Gastroesophageal sphincter (tissue), 4 donors: ENCODE results near the gene DNAI1. TPM values are rescaled to one million over a fixed set of nuclear protein-coding genes. Genes with fewer than 3 reads are reported as not detected.

ENCODE experiments used
- ATAC-seq: fragments of 150-250 bp; one replicate; pipeline ENCODE4 v1.9.1; 2016; ENCODE audit warnings: mild to moderate bottlenecking, moderate library complexity
- H3K27ac ChIP-seq, 4 donors: fragments of 200-600 bp; sonication (generic) in 3 of 4; 1 replicate in 3 of 4; 2 replicates in 1 of 4; pipeline ENCODE4 v1.5.1; 2016 to 2019
- H3K27me3 ChIP-seq: fragments of 200-600 bp; sonication (generic); one replicate; pipeline ENCODE4 v1.5.1; 2019
- H3K36me3 ChIP-seq, 2 donors: fragments of 200-600 bp; sonication (generic); one replicate each; pipeline ENCODE4 v1.5.1; 2019; ENCODE audit warnings: control low read depth in 1 of 2
- H3K4me1 ChIP-seq, 3 donors: fragments of 200-600 bp; sonication (generic); 1 replicate in 2 of 3; 2 replicates in 1 of 3; pipeline ENCODE4 v1.5.1; 2016 to 2019; ENCODE audit warnings: control low read depth in 2 of 3
- H3K4me3 ChIP-seq, 2 donors: fragments of 200-600 bp; sonication (generic); one replicate each; pipeline ENCODE4 v1.5.1; 2019; ENCODE audit warnings: mild to moderate bottlenecking in 1 of 2, moderate library complexity in 1 of 2
- H3K9me3 ChIP-seq, 3 donors: fragments of 200-600 bp; sonication (generic); one replicate each; pipeline ENCODE4 v1.5.1; 2017 to 2019; ENCODE audit warnings: control low read depth in 2 of 3
- CTCF ChIP-seq, 4 experiments: fragments of 200-600 bp in 2 of 4; fragments of 450-650 bp in 2 of 4; sonication (generic) in 1 of 4; IDR thresholded peaks; one replicate each; pipeline ENCODE4 v1.5.1; 2017 to 2019; ENCODE audit warnings: antibody characterized with exemption in 4 of 4, mild to moderate bottlenecking in 2 of 4, moderate library complexity in 2 of 4
- EP300 ChIP-seq: sonication (generic); formaldehyde crosslinking; IDR thresholded peaks from one replicate; pipeline ENCODE4 v1.6.1; 2017; ENCODE audit warnings: antibody characterized with exemption, mild to moderate bottlenecking
- POLR2A ChIP-seq, 2 donors: fragments of 450-650 bp; IDR thresholded peaks; one replicate each; pipeline ENCODE4 v1.6.1; 2017; ENCODE audit warnings: antibody characterized with exemption in 2 of 2, mild to moderate bottlenecking in 2 of 2, moderate library complexity in 1 of 2
- POLR2AphosphoS5 ChIP-seq: sonication (generic); formaldehyde crosslinking; IDR thresholded peaks from one replicate; pipeline ENCODE4 v1.6.1; 2017; ENCODE audit warnings: antibody characterized with exemption
- WGBS, 2 donors: methylation state at CpG; one replicate each; pipeline ENCODE4 v1.1.5; 2018; ENCODE audit warnings: low coverage in 1 of 2; 5-methylcytosine and 5-hydroxymethylcytosine counted together
- total RNA-seq, 4 donors: library from RNA; depleted of rRNA; stranded (reverse); fragments of >200 nt; gene quantifications; one replicate each; pipeline ENCODE4 v1.1.0, GENCODE V29; 2016

The DNAI1 gene
- total RNA-seq, 4 donors from 2014 or later: not detected

- Histone ChIP-seq H3K27ac (no peak overlapping the region), H3K4me3 (no peak overlapping the region), H3K9me3 (no peaks in the 10 kb centered on the region), H3K4me1 (peaks cover 0 to 17% (median 0%) of the 10 kb centered on the region in 3 donors), H3K27me3 (peaks cover 23% of the 10 kb centered on the region), H3K36me3 (no peaks in the 10 kb centered on the region)
- 76% methylated on average over 3 of the region's 5 CpGs; no CpG with 5 or more reads in 1 of the 2 donors for WGBS, 2 donors
- TF ChIP-seq POLR2AphosphoS5: no peak
- no peak for TF ChIP-seq EP300
- no peak for TF ChIP-seq CTCF (IDR thresholded peaks at IDR 0.05)
- TF ChIP-seq POLR2A (IDR thresholded peaks at IDR 0.05): no peak
- no peak for ATAC-seq
Measured at GRCh38 chr9:34549407-34549732, 90.8 kb downstream of the DNAI1 start.

DNA sequence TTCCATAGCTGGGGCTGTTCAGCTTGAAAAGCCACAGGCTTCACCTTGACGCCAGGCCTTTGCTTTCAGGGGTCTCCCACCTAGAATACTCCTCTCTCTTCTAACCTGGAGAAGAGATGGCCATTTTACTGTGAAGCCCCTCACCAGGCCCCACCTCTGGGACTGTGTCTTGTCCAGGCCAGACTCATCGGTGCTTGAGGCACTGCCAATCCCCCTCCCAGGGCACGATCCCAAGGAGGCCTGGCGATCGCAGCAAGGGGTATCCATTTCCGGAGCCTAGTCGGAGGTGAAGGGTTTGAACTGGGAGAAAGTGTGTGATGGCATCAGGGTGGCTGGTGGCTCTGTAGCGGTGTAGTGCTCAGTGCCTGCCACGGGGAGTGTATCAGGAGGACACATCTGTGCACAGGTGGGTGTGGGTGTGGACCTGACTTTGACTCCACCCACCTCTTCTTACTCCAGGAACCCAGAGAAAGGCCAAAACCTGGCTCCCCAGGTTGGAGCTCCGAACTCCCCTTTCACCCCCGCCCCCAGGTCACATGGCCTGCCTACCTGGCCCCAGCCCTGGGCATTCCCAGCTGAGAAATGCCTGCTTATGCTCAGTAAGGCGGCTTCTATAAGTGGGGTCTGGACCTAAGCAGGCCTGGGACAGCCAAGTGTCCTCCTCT lies 91.5 kb downstream of the DNAI1 start:
- no peak for TF ChIP-seq POLR2AphosphoS5
- no peak for TF ChIP-seq CTCF (IDR thresholded peaks at IDR 0.05)
- TF ChIP-seq POLR2A (IDR thresholded peaks at IDR 0.05): no peak
- TF ChIP-seq EP300: no peak
- no peaks in the 10 kb centered on the region for H3K9me3 ChIP-seq
- 100% methylated on average over 2 of the region's 12 CpGs; no CpG with 5 or more reads in 1 of the 2 donors for WGBS, 2 donors
- no peak overlapping the region for H3K4me3 ChIP-seq
- no peaks in the 10 kb centered on the region for H3K36me3 ChIP-seq
- H3K27me3 ChIP-seq: peaks cover 23% of the 10 kb centered on the region
- ATAC-seq: no peak
- peaks cover 0 to 17% (median 0%) of the 10 kb centered on the region in 3 donors for H3K4me1 ChIP-seq
- no peak overlapping the region for H3K27ac ChIP-seq

- no peak for ATAC-seq
Measured at GRCh38 chr9:34550681-34551270, 92.2 kb downstream of the DNAI1 start.

DNA sequence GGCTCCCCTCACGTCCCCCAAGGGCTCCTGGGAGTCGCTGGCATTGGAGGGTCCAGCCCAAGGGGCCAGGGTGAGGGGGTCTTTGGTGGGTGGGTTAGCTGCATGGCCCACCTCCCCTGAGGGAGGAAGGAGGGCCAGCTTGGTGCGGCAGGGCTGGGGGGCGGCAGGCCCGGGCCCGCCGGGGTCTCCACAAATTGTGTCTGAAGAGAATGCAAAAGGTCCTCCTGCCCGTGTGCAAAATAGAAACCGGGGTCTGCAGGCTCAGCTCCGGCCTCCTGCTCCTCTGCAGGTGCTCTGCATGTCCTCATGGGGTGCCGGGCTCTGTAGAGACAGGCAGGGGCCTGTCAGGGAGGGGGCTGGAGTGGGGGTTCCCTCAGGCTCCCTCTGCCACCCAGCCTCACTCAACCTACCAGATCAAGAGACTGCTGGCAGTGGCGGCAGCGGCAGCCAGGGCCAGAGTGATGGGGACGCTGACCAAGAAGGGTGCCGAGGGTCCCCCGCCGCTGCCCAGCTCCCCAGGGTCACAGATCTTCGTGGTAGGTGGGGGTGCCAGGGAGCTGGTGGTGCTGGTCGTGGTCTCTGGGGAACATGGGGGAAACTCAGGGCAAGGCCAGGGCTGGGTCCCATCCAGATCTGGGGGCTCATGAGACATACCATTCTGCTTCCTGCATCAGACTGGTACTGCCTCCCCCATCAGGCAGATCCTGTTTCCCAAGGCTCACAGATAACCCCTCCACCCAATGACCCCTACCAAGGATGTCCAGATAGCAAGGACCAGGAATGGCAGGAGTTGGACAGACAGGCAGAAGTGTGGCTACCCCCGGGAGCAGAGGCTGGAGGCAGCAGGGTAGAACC lies 93.4 kb downstream of the DNAI1 start:
- TF ChIP-seq EP300 (no peak), POLR2AphosphoS5 (no peak), POLR2A (IDR thresholded peaks at IDR 0.05) (no peak), CTCF (IDR thresholded peaks at IDR 0.05) (no peak)
- peaks cover 17% of the 10 kb centered on the region for H3K27me3 ChIP-seq
- no peaks in the 10 kb centered on the region for H3K9me3 ChIP-seq
- ATAC-seq: no peak
- H3K4me3 ChIP-seq: no peak overlapping the region
- WGBS, 2 donors: 85% methylated on average over 10 of the region's 20 CpGs; no CpG with 5 or more reads in 1 of the 2 donors
- peaks cover 0 to 10% (median 0%) of the 10 kb centered on the region in 3 donors for H3K4me1 ChIP-seq
- no peaks in the 10 kb centered on the region for H3K36me3 ChIP-seq
- H3K27ac ChIP-seq: no peak overlapping the region

More at GRCh38 chr9:34550681-34551270, 92.2 kb downstream of the DNAI1 start:
- H3K27me3 ChIP-seq: peaks cover 23% of the 10 kb centered on the region
- peaks cover 0 to 17% (median 0%) of the 10 kb centered on the region in 3 donors for H3K4me1 ChIP-seq
- TF ChIP-seq POLR2A (IDR thresholded peaks at IDR 0.05) (no peak), EP300 (no peak), CTCF (IDR thresholded peaks at IDR 0.05) (no peak), POLR2AphosphoS5 (no peak)
- H3K27ac ChIP-seq: no peak overlapping the region
- no peaks in the 10 kb centered on the region for H3K9me3 ChIP-seq
- WGBS, 2 donors: 78 to 100% methylated on average over 1 to 2 of the region's 5 CpGs
- H3K36me3 ChIP-seq: no peaks in the 10 kb centered on the region
- no peak overlapping the region for H3K4me3 ChIP-seq
